ENCODE measurements around the gene SOWAHA.
"Not testable (repeated sequence)": the region's sequence is repeated elsewhere in the genome, so short reads cannot be mapped to it uniquely, and the experiment has no call there.

Gene SOWAHA

GRCh38 chr5:132854992-132855391 lies 41.9 kb downstream of the SOWAHA start:
- not testable (repeated sequence) for DNase-seq (ENCODE audit: low spot score)

GRCh38 chr5:132856011-132856410 lies 42.9 kb downstream of the SOWAHA start:
- DNase-seq (ENCODE audit: low spot score): no peak

GRCh38 chr5:132859889-132860437 lies 46.9 kb downstream of the SOWAHA start:
- no peak for DNase-seq (ENCODE audit: low spot score)

GRCh38 chr5:132860742-132861141 lies 47.6 kb downstream of the SOWAHA start:
- no peak for DNase-seq (ENCODE audit: low spot score)

- no peak for DNase-seq (ENCODE audit: low spot score)
Measured at GRCh38 chr5:132865668-132866341, 52.7 kb downstream of the SOWAHA start.
